H1 (cell line): ENCODE measurements around the gene NFATC1. TPM values are rescaled to one million over a fixed set of nuclear protein-coding genes. Genes with fewer than 3 reads are reported as not detected.

Experiments
- CTCF ChIA-PET: fragments of 300-600 bp; sonication (Branson Sonifier 250); formaldehyde crosslinking; loops from one replicate; lab custom pipeline; 2021; ENCODE audit not compliant: partially characterized antibody; lab: Charles Lee
- POLR2A ChIA-PET: fragments of 300-600 bp; sonication (Branson Sonifier 250); formaldehyde crosslinking; loops from one replicate; lab custom pipeline; 2021; ENCODE audit warnings: inconsistent platforms; ENCODE audit not compliant: partially characterized antibody; lab: Charles Lee
- DNase-seq, 2 experiments: peaks; one replicate each; pipeline versions ENCODE4 v3.0.0 to v3.0.0-alpha.2; 2010 to 2022; ENCODE audit warnings: low spot score in 2 of 2, low read depth in 1 of 2, mixed read lengths in 1 of 2
- FAIRE-seq: peaks from 2 replicates; lab custom pipeline; 2011; peaks lifted over from hg19 to GRCh38; lab: Jason Lieb, UNC
- H2AFZ ChIP-seq: 2 replicates; pipeline ENCODE4 v1.8.1; 2012; ENCODE audit warnings: low read length, inconsistent platforms
- H2AK5ac ChIP-seq: 2 replicates; pipeline ENCODE4 v1.6.1; 2013; ENCODE audit warnings: low read depth, low read length
- H2BK120ac ChIP-seq: replicated peaks from 2 replicates; pipeline ENCODE3; 2013; ENCODE audit warnings: low read depth, low read length, inconsistent platforms
- H2BK12ac ChIP-seq: 2 replicates; pipeline ENCODE4 v1.6.1; 2013; ENCODE audit warnings: low read depth, low read length
- H2BK15ac ChIP-seq: 2 replicates; pipeline ENCODE4 v1.6.1; 2013; ENCODE audit warnings: low read length
- H2BK20ac ChIP-seq: 2 replicates; pipeline ENCODE4 v1.6.1; 2013; ENCODE audit warnings: low read length
- H2BK5ac ChIP-seq: 2 replicates; pipeline ENCODE4 v1.6.1; 2013; ENCODE audit warnings: low read depth, low read length
- H3K14ac ChIP-seq: 2 replicates; pipeline ENCODE4 v1.6.1; 2013; ENCODE audit warnings: inconsistent platforms; ENCODE audit not compliant: insufficient read length
- H3K18ac ChIP-seq: 2 replicates; pipeline ENCODE4 v1.6.1; 2013; ENCODE audit warnings: low read length; ENCODE audit errors: extremely low read depth
- H3K23ac ChIP-seq: 2 replicates; pipeline ENCODE4 v1.6.1; 2013; ENCODE audit warnings: inconsistent platforms; ENCODE audit not compliant: insufficient read length
- H3K23me2 ChIP-seq: 2 replicates; pipeline ENCODE4 v1.6.1; 2013; ENCODE audit warnings: low read depth, low read length
- H3K27ac ChIP-seq: 2 replicates; pipeline ENCODE4 v1.6.1; 2011; ENCODE audit warnings: low read depth, low read length, inconsistent platforms
- H3K27me3 ChIP-seq, 4 experiments: replicated peaks in 1 of 4; 1 replicate in 1 of 4; 2 replicates in 3 of 4; pipeline versions ENCODE4 v1.6.1 to v1.8.1; 2011 to 2013; ENCODE audit warnings: low read length in 3 of 4, mild to moderate bottlenecking in 3 of 4, inconsistent platforms in 2 of 4, mixed read lengths in 2 of 4, moderate library complexity in 1 of 4; ENCODE audit not compliant: control insufficient read depth in 3 of 4, insufficient read depth in 3 of 4; ENCODE audit errors: extremely low read depth in 1 of 4
- H3K36me3 ChIP-seq, 4 experiments: 2 replicates each; pipeline versions ENCODE4 v1.6.1 to v1.8.1; 2011 to 2013; ENCODE audit warnings: mild to moderate bottlenecking in 4 of 4, low read length in 3 of 4, moderate library complexity in 2 of 4, control low read depth in 1 of 4, inconsistent platforms in 1 of 4; ENCODE audit not compliant: insufficient read depth in 4 of 4, control insufficient read depth in 2 of 4
- H3K4ac ChIP-seq: replicated peaks from 2 replicates; pipeline ENCODE3; 2013; ENCODE audit warnings: low read length, low read depth, mixed read lengths, inconsistent platforms; ENCODE audit not compliant: insufficient read length
- H3K4me1 ChIP-seq, 4 experiments: replicated peaks in 1 of 4; 1 replicate in 1 of 4; 2 replicates in 3 of 4; pipeline versions ENCODE4 v1.6.1 to v1.8.1; 2011 to 2013; ENCODE audit warnings: low read length in 3 of 4, inconsistent platforms in 2 of 4, mixed read lengths in 1 of 4; ENCODE audit not compliant: insufficient read depth in 4 of 4, control insufficient read depth in 3 of 4
- H3K4me2 ChIP-seq, 2 experiments: 2 replicates each; pipeline versions ENCODE4 v1.6.1 to v1.8.1; 2011 to 2013; ENCODE audit warnings: low read depth in 2 of 2, low read length in 2 of 2, control low read depth in 1 of 2, inconsistent platforms in 1 of 2, mild to moderate bottlenecking in 1 of 2; ENCODE audit not compliant: insufficient read depth in 1 of 2
- H3K4me3 ChIP-seq, 4 experiments: fragments of 200-600, 300-600 bp in 1 of 4; sonication (generic), shearing (Covaris generic), sonication (Bioruptor Twin) in 1 of 4; 2 replicates each; pipeline versions ENCODE4 v1.5.1 to v1.8.1; 2011 to 2016; ENCODE audit warnings: low read length in 4 of 4, low read depth in 3 of 4, control low read depth in 2 of 4, inconsistent platforms in 2 of 4, mild to moderate bottlenecking in 2 of 4, mixed read lengths in 1 of 4, moderate library complexity in 1 of 4; ENCODE audit not compliant: insufficient read depth in 2 of 4; ENCODE audit errors: extremely low read depth in 1 of 4
- H3K56ac ChIP-seq: replicated peaks from 2 replicates; pipeline ENCODE3; 2013; ENCODE audit warnings: low read depth, mild to moderate bottlenecking, mixed read lengths, low read length, inconsistent platforms; ENCODE audit not compliant: insufficient read length
- H3K79me1 ChIP-seq: 2 replicates; pipeline ENCODE4 v1.6.1; 2013; ENCODE audit warnings: low read depth, low read length, control low read depth
- H3K79me2 ChIP-seq, 2 experiments: 2 replicates each; pipeline versions ENCODE4 v1.6.1 to v1.8.1; 2012 to 2013; ENCODE audit warnings: low read length in 2 of 2, mild to moderate bottlenecking in 2 of 2, inconsistent platforms in 1 of 2; ENCODE audit not compliant: insufficient read depth in 2 of 2, control insufficient read depth in 1 of 2
- H3K9ac ChIP-seq, 4 experiments: replicated peaks in 1 of 4; 1 replicate in 1 of 4; 2 replicates in 3 of 4; pipeline versions ENCODE4 v1.6.1 to v1.8.1; 2011 to 2013; ENCODE audit warnings: low read depth in 3 of 4, low read length in 3 of 4, control low read depth in 2 of 4, mild to moderate bottlenecking in 2 of 4, moderate library complexity in 2 of 4, inconsistent platforms in 1 of 4; ENCODE audit errors: extremely low read depth in 1 of 4
- H3K9me3 ChIP-seq, 2 experiments: 2 replicates each; pipeline versions ENCODE4 v1.6.1 to v1.8.1; 2012 to 2013; ENCODE audit warnings: mild to moderate bottlenecking in 2 of 2, moderate library complexity in 2 of 2, control low read depth in 1 of 2, inconsistent platforms in 1 of 2, low read depth in 1 of 2, low read length in 1 of 2, mixed read lengths in 1 of 2; ENCODE audit not compliant: insufficient read depth in 2 of 2
- H4K20me1 ChIP-seq, 2 experiments: replicated peaks in 1 of 2; 2 replicates each; pipeline versions ENCODE3 to v1.8.1; 2011 to 2013; ENCODE audit warnings: inconsistent platforms in 2 of 2, low read length in 2 of 2, mild to moderate bottlenecking in 1 of 2; ENCODE audit not compliant: insufficient read depth in 2 of 2, control insufficient read depth in 1 of 2
- H4K5ac ChIP-seq: 2 replicates; pipeline ENCODE4 v1.6.1; 2013; ENCODE audit warnings: low read length, low read depth, mixed read lengths, inconsistent platforms; ENCODE audit not compliant: insufficient read length
- H4K8ac ChIP-seq: 2 replicates; pipeline ENCODE4 v1.8.0; 2013; ENCODE audit warnings: mild to moderate bottlenecking, moderate library complexity, low read length, inconsistent platforms; ENCODE audit not compliant: insufficient read depth; ENCODE audit errors: extremely low read depth
- H4K91ac ChIP-seq: replicated peaks from 2 replicates; pipeline ENCODE3; 2013; ENCODE audit warnings: low read length, mixed read lengths, inconsistent platforms; ENCODE audit not compliant: insufficient read length
- BACH1 ChIP-seq: IDR thresholded peaks from 2 replicates; pipeline ENCODE4 v1.6.1; 2012; ENCODE audit warnings: low read length, improper control_type of control experiment
- GTF2F1 ChIP-seq: IDR thresholded peaks from 2 replicates; pipeline ENCODE4 v1.6.1; 2012; ENCODE audit warnings: low read depth, low read length, improper control_type of control experiment, borderline replicate concordance
- KDM4A ChIP-seq: IDR thresholded peaks from one replicate; pipeline ENCODE4 v1.7.1; 2012; ENCODE audit warnings: low read depth, mild to moderate bottlenecking, moderate library complexity, low read length, inconsistent platforms; ENCODE audit not compliant: severe bottlenecking
- POLR2AphosphoS5 ChIP-seq: IDR thresholded peaks from 2 replicates; pipeline ENCODE4 v1.6.1; 2011; ENCODE audit warnings: low read depth, low read length
- RBBP5 ChIP-seq: IDR thresholded peaks from 2 replicates; pipeline ENCODE4 v1.7.1; 2012; ENCODE audit warnings: low read depth, mild to moderate bottlenecking, inconsistent platforms, low read length, moderate library complexity, borderline replicate concordance
- RFX5 ChIP-seq: IDR thresholded peaks from 2 replicates; pipeline ENCODE4 v1.6.1; 2011; ENCODE audit warnings: low read depth, low read length, improper control_type of control experiment, borderline replicate concordance
- SIX5 ChIP-seq: IDR thresholded peaks from 2 replicates; pipeline ENCODE4 v1.6.1; 2011; ENCODE audit warnings: mild to moderate bottlenecking, low read depth, low read length
- WGBS, 2 experiments: shearing (Covaris generic) in 1 of 2; methylation state at CpG; one replicate each; pipeline versions ENCODE4 v1.1.6 to v1.1.7; 2013 to 2015; ENCODE audit warnings: low lambda C conversion rate in 2 of 2, mixed read lengths in 2 of 2, inconsistent platforms in 1 of 2, low coverage in 1 of 2, missing lambda C conversion rate in 1 of 2; ENCODE audit not compliant: insufficient replicate concordance in 2 of 2, insufficient coverage in 1 of 2, insufficient read length in 1 of 2; ENCODE audit errors: extremely low coverage in 1 of 2, missing lambda C conversion rate in 1 of 2; 5-methylcytosine and 5-hydroxymethylcytosine counted together
- polyA plus RNA-seq, 7 experiments: library from polyadenylated mRNA; depleted of rRNA in 3 of 7; stranded (reverse) in 5 of 7; unstranded in 2 of 7; fragments of >200 nt in 5 of 7; fragments of 200-250 nt in 2 of 7; gene quantifications; 1 replicate in 5 of 7; 2 replicates in 1 of 7; 4 replicates in 1 of 7; pipeline versions ENCODE4 v1.2.1 to v1.2.3, GENCODE V29; 2011 to 2013; ENCODE audit warnings: missing spikeins in 2 of 7, mixed read lengths in 2 of 7
- total RNA-seq: library from RNA; stranded (reverse); fragmentation: NEBNext Ultra II Directional; extraction: Animal tissue kit (Norgen Biotek cat#: 25700); gene quantifications from 2 replicates; pipeline ENCODE4 v1.2.1, GENCODE V29; 2021
- TF ChIP-seq, protein P1 (sequence below): IDR thresholded peaks from 2 replicates; pipeline ENCODE4 v1.6.1; 2011; ENCODE audit warnings: low read depth, mild to moderate bottlenecking, low read length; ENCODE audit not compliant: insufficient read depth

NFATC1 gene
- total and polyA plus RNA-seq, 2 of the 8 experiments (the other 6 are each of a cell fraction or from before 2014, with no cell fraction given) = 2.0 to 6.6 TPM

DNA sequence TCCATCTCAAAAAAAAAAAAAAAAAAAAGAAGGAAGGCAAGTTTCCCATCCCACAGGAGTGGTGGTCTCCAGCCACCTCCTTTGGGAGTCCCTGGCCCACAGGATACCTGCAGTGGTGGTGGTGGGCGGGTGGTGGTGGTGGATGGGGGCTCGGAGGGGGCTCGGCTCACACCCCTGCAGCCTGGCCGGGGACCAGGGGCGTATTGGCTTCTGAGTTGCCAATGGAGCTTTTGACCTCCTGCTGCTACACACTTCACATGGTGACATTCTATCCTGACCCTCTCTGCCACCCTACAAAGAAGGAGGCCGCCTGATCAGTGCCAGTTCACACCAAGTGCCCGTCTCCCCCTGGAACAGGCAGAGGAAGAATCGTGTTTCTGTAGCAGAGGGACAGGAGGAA, 119.6 kb downstream of the NFATC1 start:
- Histone ChIP-seq H2BK12ac (no peak overlapping the region), H3K27me3 (no peaks in the 10 kb centered on the region), H3K14ac (no peak overlapping the region), H2AFZ (no peak overlapping the region), H3K27ac (no peak overlapping the region), H3K18ac (no peak overlapping the region), H3K4ac (no peak overlapping the region), H2AK5ac (no peak overlapping the region), H2BK15ac (no peak overlapping the region), H3K4me3 (no peak overlapping the region), H3K56ac (no peak overlapping the region), H2BK5ac (no peak overlapping the region), H3K79me1 (no peaks in the 10 kb centered on the region), H3K36me3 (no peaks in the 10 kb centered on the region), H4K20me1 (no peaks in the 10 kb centered on the region), H2BK120ac (no peak overlapping the region), H3K23ac (no peak overlapping the region), H4K5ac (no peak overlapping the region), H2BK20ac (no peak overlapping the region), H3K23me2 (no peaks in the 10 kb centered on the region), H3K9me3 (peaks cover 0 to 3% of the 10 kb centered on the region in 2 experiments; a peak in 1 of 4 replicates), H3K4me1 (no peaks in the 10 kb centered on the region; a peak in 1 of 7 replicates), H4K8ac (no peak overlapping the region), H3K9ac (no peak overlapping the region), H3K79me2 (no peaks in the 10 kb centered on the region), H3K4me2 (no peak overlapping the region), H4K91ac (no peak overlapping the region)
- ChIA-PET CTCF (interaction anchor here (0.7 to 0.8 kb wide), 2 partner anchors 14 to 32 kb away, joined by 3 read pairs; no protein-coding TSS in a partner anchor), POLR2A (no interaction called here)
- 93% methylated on average over 4 of the region's 8 CpGs; no CpG with 5 or more reads in 1 of the 2 experiments for WGBS, 2 experiments
- no peak for DNase-seq
- no peak for TF ChIP-seq RFX5
- no peak for TF ChIP-seq KDM4A
- TF ChIP-seq RBBP5 = no peak
- TF ChIP-seq POLR2AphosphoS5 = no peak
- TF ChIP-seq BACH1 = no peak
- no peak for TF ChIP-seq GTF2F1
- TF ChIP-seq, protein P1, sequence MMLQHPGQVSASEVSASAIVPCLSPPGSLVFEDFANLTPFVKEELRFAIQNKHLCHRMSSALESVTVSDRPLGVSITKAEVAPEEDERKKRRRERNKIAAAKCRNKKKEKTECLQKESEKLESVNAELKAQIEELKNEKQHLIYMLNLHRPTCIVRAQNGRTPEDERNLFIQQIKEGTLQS = no peak
- no peak for TF ChIP-seq SIX5
- FAIRE-seq = no peak
